IPS-NIHi7 (cell line): Measurements from ENCODE around the gene CDH23.
"Not testable (repeated sequence)": the region's sequence is repeated elsewhere in the genome, so short reads cannot be mapped to it uniquely, and the experiment has no call there.

Source experiments
- DNase-seq: peaks from one replicate; pipeline ENCODE4 v3.0.0; 2012; ENCODE audit warnings: mixed read lengths; ENCODE audit errors: extremely low spot score

CDH23 gene

GRCh38 chr10:71582506-71583475 lies 186.1 kb downstream of the CDH23 start:
- DNase-seq: no peak

- DNase-seq: no peak
These were observed 187.7 kb downstream of the CDH23 start for GRCh38 chr10:71584461-71584860.

GRCh38 chr10:71584902-71585563 lies 188.3 kb downstream of the CDH23 start:
- no peak for DNase-seq

GRCh38 chr10:71585564-71586290 lies 189.0 kb downstream of the CDH23 start:
- DNase-seq: no peak

- no peak for DNase-seq
These were observed 191.3 kb downstream of the CDH23 start for GRCh38 chr10:71587941-71588573.

- DNase-seq: no peak
These were observed 192.0 kb downstream of the CDH23 start for GRCh38 chr10:71588685-71589084.

- no peak for DNase-seq
These were observed 193.2 kb downstream of the CDH23 start for GRCh38 chr10:71589617-71590551.

GRCh38 chr10:71590781-71591350 lies 194.1 kb downstream of the CDH23 start:
- no peak for DNase-seq

- no peak for DNase-seq
These were observed 198.3 kb downstream of the CDH23 start for GRCh38 chr10:71594934-71595571.

- no peak for DNase-seq
These were observed 198.9 kb downstream of the CDH23 start for GRCh38 chr10:71595649-71596048.

- DNase-seq: no peak
These were observed 199.4 kb downstream of the CDH23 start for GRCh38 chr10:71596127-71596526.

- DNase-seq: no peak
These were observed 200.0 kb downstream of the CDH23 start for GRCh38 chr10:71596759-71597158.

GRCh38 chr10:71597821-71598498 lies 201.2 kb downstream of the CDH23 start:
- DNase-seq: no peak

- DNase-seq: no peak
These were observed 201.9 kb downstream of the CDH23 start for GRCh38 chr10:71598621-71599055.

- DNase-seq: no peak
These were observed 202.8 kb downstream of the CDH23 start for GRCh38 chr10:71599518-71599917.

- not testable (repeated sequence) for DNase-seq
These were observed 203.5 kb downstream of the CDH23 start for GRCh38 chr10:71600242-71600641.

GRCh38 chr10:71600849-71601248 lies 204.1 kb downstream of the CDH23 start:
- DNase-seq: no peak

GRCh38 chr10:71601273-71601672 lies 204.6 kb downstream of the CDH23 start:
- no peak for DNase-seq

- no peak for DNase-seq
These were observed 206.4 kb downstream of the CDH23 start for GRCh38 chr10:71603150-71603549.
